ENCODE data around the gene FBXO46. TPM values are rescaled to one million over a fixed set of nuclear protein-coding genes. Genes with fewer than 3 reads are reported as not detected.
A peak's percentile ranks its signal among the peaks of the same experiment; 100 is the strongest.

The FBXO46 gene
- total and polyA plus RNA-seq, 2 of the 13 experiments (the other 11 are each of a cell fraction or from before 2014, with no cell fraction given), result 6.2 to 6.4 TPM

GRCh38 chr19:45717131-45717982, 13.3 kb downstream of the FBXO46 start (continued):
- TF ChIP-seq STAG1 (CRISPR knock-in tag; IDR thresholded peaks at IDR 0.05), result no peak
- TF ChIP-seq MYPOP (CRISPR knock-in tag; IDR thresholded peaks at IDR 0.05), result peak; percentile 49; the same call in 1 of the 2 replicates
- peak; percentile 54; the same call in 1 of the 2 replicates for TF ChIP-seq RFX3 (CRISPR knock-in tag; IDR thresholded peaks at IDR 0.05)
- TF ChIP-seq PRPF4 (IDR thresholded peaks at IDR 0.05; ENCODE audit: low read depth, low read length, poor library complexity, severe bottlenecking), result no peak
- TF ChIP-seq HNF1B (CRISPR knock-in tag; IDR thresholded peaks at IDR 0.05), result peak; percentile 90
- no peak for TF ChIP-seq TCF7L2 (IDR thresholded peaks at IDR 0.05; ENCODE audit: low read depth, low read length)
- no peak for TF ChIP-seq DNMT1 (CRISPR knock-in tag; IDR thresholded peaks at IDR 0.05)
- no peak for TF ChIP-seq ATM (IDR thresholded peaks at IDR 0.05; ENCODE audit: borderline replicate concordance)
- TF ChIP-seq ZNF782 (CRISPR knock-in tag; IDR thresholded peaks at IDR 0.05; ENCODE audit: borderline replicate concordance), result no peak; the same call in 1 of the 2 replicates
- no peak for TF ChIP-seq ZNF10 (CRISPR knock-in tag; IDR thresholded peaks at IDR 0.05; ENCODE audit: borderline replicate concordance, low read depth)
- peak; percentile 81; the same call in 2 of the 3 replicates for TF ChIP-seq MXI1 (IDR thresholded peaks at IDR 0.05; ENCODE audit: borderline replicate concordance, low read depth, low read length)
- peak; percentile 80 for TF ChIP-seq GATAD1 (CRISPR knock-in tag; IDR thresholded peaks at IDR 0.05)
- no peak for TF ChIP-seq ZNF326 (CRISPR knock-in tag; IDR thresholded peaks at IDR 0.05; ENCODE audit: borderline replicate concordance)
- peak; percentile 40; the same call in 1 of the 2 replicates for TF ChIP-seq BCL6 (CRISPR knock-in tag; IDR thresholded peaks at IDR 0.05)
- TF ChIP-seq RARG (CRISPR knock-in tag; IDR thresholded peaks at IDR 0.05; ENCODE audit: low read depth), result 0 out of 2 replicates have a peak, but pooled peaks have one; percentile 61
- TF ChIP-seq SIX4 (CRISPR knock-in tag; IDR thresholded peaks at IDR 0.05), result peak; percentile 67; the same call in 1 of the 2 replicates
- TF ChIP-seq ZBTB40 (IDR thresholded peaks at IDR 0.05), result no peak
- TF ChIP-seq ZBTB40 (CRISPR knock-in tag; IDR thresholded peaks at IDR 0.05), result no peak; the same call in 1 of the 2 replicates
